Trophoblast cell (in vitro differentiated cells and primary cell): ENCODE results near the gene ADRM1.
A peak's percentile ranks its signal among the peaks of the same experiment; 100 is the strongest.

ENCODE experiments used
- DNase-seq, 2 donors: peaks; one replicate each; pipeline ENCODE4 v3.0.0-alpha.2; 2016
- H2AFZ ChIP-seq: 2 replicates; pipeline ENCODE4 v1.6.1; 2013; ENCODE audit warnings: low read length, moderate library complexity, mild to moderate bottlenecking; ENCODE audit not compliant: insufficient read depth, poor library complexity
- H2AK5ac ChIP-seq: 2 replicates; pipeline ENCODE4 v1.6.1; 2013; ENCODE audit warnings: mild to moderate bottlenecking, low read length
- H2BK120ac ChIP-seq: 2 replicates; pipeline ENCODE4 v1.6.1; 2013; ENCODE audit warnings: low read length, mild to moderate bottlenecking, moderate library complexity; ENCODE audit not compliant: insufficient read depth, poor library complexity
- H2BK12ac ChIP-seq: 2 replicates; pipeline ENCODE4 v1.6.1; 2013; ENCODE audit warnings: mild to moderate bottlenecking, low read length, moderate library complexity
- H2BK5ac ChIP-seq: 2 replicates; pipeline ENCODE4 v1.6.1; 2013; ENCODE audit warnings: low read length, low read depth, moderate library complexity, mild to moderate bottlenecking; ENCODE audit not compliant: poor library complexity
- H3K14ac ChIP-seq: 2 replicates; pipeline ENCODE4 v1.6.1; 2013; ENCODE audit warnings: mild to moderate bottlenecking, low read length
- H3K18ac ChIP-seq: 2 replicates; pipeline ENCODE4 v1.6.1; 2013; ENCODE audit warnings: mild to moderate bottlenecking, low read length
- H3K23ac ChIP-seq: 2 replicates; pipeline ENCODE4 v1.6.1; 2013; ENCODE audit warnings: low read length
- H3K27ac ChIP-seq: 2 replicates; pipeline ENCODE4 v1.5.1; 2013; ENCODE audit warnings: low read depth, mild to moderate bottlenecking, inconsistent platforms, low read length, moderate library complexity
- H3K27me3 ChIP-seq: 2 replicates; pipeline ENCODE4 v1.6.1; 2013; ENCODE audit warnings: inconsistent platforms, mild to moderate bottlenecking, low read length, moderate library complexity; ENCODE audit not compliant: insufficient read depth
- H3K36me3 ChIP-seq, 2 experiments: 1 replicate in 1 of 2; 2 replicates in 1 of 2; pipeline ENCODE4 v1.6.1; 2013; ENCODE audit warnings: low read length in 2 of 2, mild to moderate bottlenecking in 2 of 2, moderate library complexity in 1 of 2; ENCODE audit not compliant: insufficient read depth in 2 of 2, control insufficient read depth in 1 of 2
- H3K4ac ChIP-seq: 2 replicates; pipeline ENCODE4 v1.6.1; 2013; ENCODE audit warnings: low read depth, mild to moderate bottlenecking, low read length, moderate library complexity
- H3K4me1 ChIP-seq, 2 experiments: 1 replicate in 1 of 2; 2 replicates in 1 of 2; pipeline ENCODE4 v1.6.1; 2013; ENCODE audit warnings: low read length in 2 of 2, mild to moderate bottlenecking in 2 of 2, moderate library complexity in 1 of 2; ENCODE audit not compliant: insufficient read depth in 2 of 2, control insufficient read depth in 1 of 2
- H3K4me2 ChIP-seq: 2 replicates; pipeline ENCODE4 v1.6.1; 2013; ENCODE audit warnings: inconsistent platforms, mild to moderate bottlenecking, low read length, moderate library complexity
- H3K4me3 ChIP-seq: 2 replicates; pipeline ENCODE4 v1.5.1; 2013; ENCODE audit warnings: mild to moderate bottlenecking, low read depth, low read length, inconsistent platforms
- H3K79me1 ChIP-seq: one replicate; pipeline ENCODE4 v1.6.1; 2013; ENCODE audit warnings: low read length
- H3K79me2 ChIP-seq: 2 replicates; pipeline ENCODE4 v1.6.1; 2013; ENCODE audit warnings: low read length, mild to moderate bottlenecking; ENCODE audit not compliant: control insufficient read depth, insufficient read depth, poor library complexity
- H3K9ac ChIP-seq: 2 replicates; pipeline ENCODE4 v1.6.1; 2013; ENCODE audit warnings: mild to moderate bottlenecking, low read length
- H3K9me3 ChIP-seq: 2 replicates; pipeline ENCODE4 v1.6.1; 2013; ENCODE audit warnings: low read depth, mild to moderate bottlenecking, control low read depth, inconsistent platforms, low read length; ENCODE audit not compliant: insufficient read depth
- H4K12ac ChIP-seq: 2 replicates; pipeline ENCODE4 v1.6.1; 2013; ENCODE audit warnings: low read depth, mild to moderate bottlenecking, low read length, moderate library complexity
- H4K8ac ChIP-seq: 2 replicates; pipeline ENCODE4 v1.6.1; 2013; ENCODE audit warnings: low read depth, mild to moderate bottlenecking, low read length, moderate library complexity
- H4K91ac ChIP-seq: one replicate; pipeline ENCODE4 v1.6.1; 2013; ENCODE audit warnings: low read depth, mild to moderate bottlenecking, low read length, moderate library complexity
- WGBS: extraction: QIAGEN DNeasy Blood & Tissue Kit; methylation state at CpG from one replicate; pipeline ENCODE4 v1.1.7; 2013; ENCODE audit warnings: missing lambda C conversion rate; ENCODE audit not compliant: insufficient read length, insufficient coverage; ENCODE audit errors: extremely low coverage; 5-methylcytosine and 5-hydroxymethylcytosine counted together

Gene ADRM1

GRCh38 chr20:62258499-62259293 lies 44.1 kb upstream of the ADRM1 start:
- no peak overlapping the region for H3K23ac ChIP-seq
- H3K4me2 ChIP-seq: no peak overlapping the region
- H3K79me2 ChIP-seq: no peaks in the 10 kb centered on the region
- H3K4me1 ChIP-seq: no peaks in the 10 kb centered on the region
- H3K27me3 ChIP-seq: no peaks in the 10 kb centered on the region
- H3K4ac ChIP-seq: no peak overlapping the region
- H2BK5ac ChIP-seq: no peak overlapping the region
- H3K9ac ChIP-seq: no peak overlapping the region
- no peak overlapping the region for H2BK120ac ChIP-seq
- no peak overlapping the region for H3K27ac ChIP-seq
- H4K8ac ChIP-seq: no peak overlapping the region
- no peak for DNase-seq
- H4K91ac ChIP-seq: no peak overlapping the region
- H3K79me1 ChIP-seq: no peaks in the 10 kb centered on the region
- peaks cover 57 to 61% of the 10 kb centered on the region in 2 experiments for H3K36me3 ChIP-seq
- no peak overlapping the region for H2AK5ac ChIP-seq
- no peak overlapping the region for H4K12ac ChIP-seq
- H2BK12ac ChIP-seq: no peak overlapping the region
- no CpG with 5 or more reads among the region's 20 CpGs for WGBS
- no peak overlapping the region for H2AFZ ChIP-seq
- H3K18ac ChIP-seq: no peak overlapping the region
- no peaks in the 10 kb centered on the region for H3K9me3 ChIP-seq
- H3K4me3 ChIP-seq: no peak overlapping the region
- H3K14ac ChIP-seq: no peak overlapping the region

DNA sequence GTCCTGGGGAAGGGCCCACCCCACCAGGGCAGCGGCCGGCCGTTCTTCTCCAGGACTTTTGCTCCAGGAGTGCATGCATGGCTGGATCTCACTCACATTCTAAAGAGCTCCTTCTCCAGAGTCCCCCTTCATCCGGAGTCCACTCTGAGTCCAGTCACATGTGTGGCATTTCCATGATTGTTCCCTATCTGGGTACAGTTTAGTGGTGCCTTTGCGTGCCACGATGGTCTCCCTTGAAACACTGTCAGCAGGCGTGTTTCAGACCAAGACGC lies 43.6 kb upstream of the ADRM1 start:
- H2BK5ac ChIP-seq: no peak overlapping the region
- no peak overlapping the region for H4K8ac ChIP-seq
- no peaks in the 10 kb centered on the region for H3K79me1 ChIP-seq
- H4K91ac ChIP-seq: no peak overlapping the region
- no peak overlapping the region for H3K14ac ChIP-seq
- no peak overlapping the region for H3K4me3 ChIP-seq
- H3K27me3 ChIP-seq: no peaks in the 10 kb centered on the region
- DNase-seq: no peak
- H4K12ac ChIP-seq: no peak overlapping the region
- H3K4me2 ChIP-seq: no peak overlapping the region
- no peaks in the 10 kb centered on the region for H3K4me1 ChIP-seq
- no CpG with 5 or more reads among the region's 8 CpGs for WGBS
- no peak overlapping the region for H2AK5ac ChIP-seq
- H3K9me3 ChIP-seq: peaks cover 2% of the 10 kb centered on the region
- no peak overlapping the region for H3K9ac ChIP-seq
- no peak overlapping the region for H2AFZ ChIP-seq
- no peak overlapping the region for H2BK120ac ChIP-seq
- peaks cover 60 to 64% of the 10 kb centered on the region in 2 experiments for H3K36me3 ChIP-seq
- H3K4ac ChIP-seq: no peak overlapping the region
- no peak overlapping the region for H2BK12ac ChIP-seq
- no peak overlapping the region for H3K23ac ChIP-seq
- no peak overlapping the region for H3K27ac ChIP-seq
- H3K79me2 ChIP-seq: no peaks in the 10 kb centered on the region
- H3K18ac ChIP-seq: no peak overlapping the region

DNA sequence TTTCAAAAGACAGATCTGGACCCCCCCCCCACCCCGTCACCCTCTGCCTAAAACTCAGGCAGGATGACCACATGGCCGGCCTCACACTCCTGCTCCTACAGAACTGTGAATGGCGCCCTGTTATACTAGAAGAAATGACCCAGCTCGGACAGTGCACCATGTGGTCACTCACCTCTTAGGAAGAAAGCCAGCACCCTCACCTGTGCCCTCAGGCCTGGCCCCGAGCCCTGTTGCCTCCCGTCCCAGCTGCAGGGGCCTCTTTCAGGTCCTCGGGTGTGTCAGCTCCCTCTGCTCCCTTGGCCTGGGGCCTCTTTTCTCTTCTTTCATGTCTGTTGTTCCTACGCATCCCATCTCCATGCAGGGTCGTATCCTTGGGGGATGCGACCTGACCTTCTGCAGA lies 40.7 kb upstream of the ADRM1 start:
- Histone ChIP-seq H3K14ac (no peak overlapping the region), H2BK5ac (no peak overlapping the region), H3K79me1 (no peaks in the 10 kb centered on the region), H2AK5ac (no peak overlapping the region), H4K8ac (no peak overlapping the region), H2BK120ac (no peak overlapping the region), H3K4ac (no peak overlapping the region), H3K9me3 (peaks cover 5% of the 10 kb centered on the region), H4K91ac (no peak overlapping the region), H3K4me1 (peaks cover 4 to 7% of the 10 kb centered on the region in 2 experiments), H3K4me2 (no peak overlapping the region), H3K79me2 (no peaks in the 10 kb centered on the region), H3K27ac (no peak overlapping the region), H2AFZ (no peak overlapping the region), H3K4me3 (no peak overlapping the region), H3K23ac (no peak overlapping the region), H2BK12ac (no peak overlapping the region), H3K18ac (no peak overlapping the region), H3K36me3 (peaks cover 66 to 68% of the 10 kb centered on the region in 2 experiments), H4K12ac (no peak overlapping the region), H3K27me3 (no peaks in the 10 kb centered on the region), H3K9ac (no peak overlapping the region)
- no CpG with 5 or more reads among the region's 10 CpGs for WGBS
- peak; percentile 81 to 87 for DNase-seq

- H3K4ac ChIP-seq: no peak overlapping the region
- H2BK5ac ChIP-seq: no peak overlapping the region
- no peak overlapping the region for H3K4me2 ChIP-seq
- no peak overlapping the region for H3K14ac ChIP-seq
- no peak overlapping the region for H2BK12ac ChIP-seq
- no peaks in the 10 kb centered on the region for H3K79me2 ChIP-seq
- H2AFZ ChIP-seq: no peak overlapping the region
- H3K79me1 ChIP-seq: peaks cover 1% of the 10 kb centered on the region
- no peak overlapping the region for H3K4me3 ChIP-seq
- H2AK5ac ChIP-seq: no peak overlapping the region
- H3K4me1 ChIP-seq: peaks cover 8 to 11% of the 10 kb centered on the region in 2 experiments
- H3K9me3 ChIP-seq: peaks cover 5% of the 10 kb centered on the region
- H3K36me3 ChIP-seq: peaks cover 59 to 61% of the 10 kb centered on the region in 2 experiments
- H2BK120ac ChIP-seq: no peak overlapping the region
- WGBS: no CpG with 5 or more reads among the region's 14 CpGs
- no peaks in the 10 kb centered on the region for H3K27me3 ChIP-seq
- H4K91ac ChIP-seq: no peak overlapping the region
- DNase-seq: no peak
- H4K12ac ChIP-seq: no peak overlapping the region
- H3K18ac ChIP-seq: no peak overlapping the region
- H3K27ac ChIP-seq: no peak overlapping the region
- H3K9ac ChIP-seq: no peak overlapping the region
- no peak overlapping the region for H3K23ac ChIP-seq
- H4K8ac ChIP-seq: no peak overlapping the region
Measured at GRCh38 chr20:62263396-62263795, 39.4 kb upstream of the ADRM1 start.
